ENCODE data around the gene DIP2A. TPM values are rescaled to one million over a fixed set of nuclear protein-coding genes. Genes with fewer than 3 reads are reported as not detected.

DIP2A gene
- total and polyA plus RNA-seq, 2 of the 13 experiments (the other 11 are each of a cell fraction or from before 2014, with no cell fraction given): 18.5 to 37.6 TPM

- intact Hi-C loops (cut with micrococcal nuclease; ENCODE audit: unreplicated experiment): no loop called here
- no peak for DNase-seq (ENCODE audit: low spot score)
- POLR2A ChIA-PET: interaction anchor here (1.9 kb wide), 1 partner anchor 52 kb away, joined by 6 read pairs; no protein-coding TSS in a partner anchor
Measured at GRCh38 chr21:46456750-46457149, 1.9 kb upstream of the DIP2A start.

More at GRCh38 chr21:46456750-46457149, 1.9 kb upstream of the DIP2A start:
- H3K27me3 ChIP-seq (ENCODE audit: control insufficient read depth in 1 of 2, insufficient read depth in 2 of 2, low read length in 2 of 2): no peaks in the 10 kb centered on the region; a peak in 1 of 5 replicates
- ATAC-seq (no peak), FAIRE-seq (no peak)
- BruUV-seq (replicated peaks): no TSS peak
- no peak overlapping the region for H3K27ac ChIP-seq (ENCODE audit: extremely low read length, insufficient read depth, low read length)
- WGBS (ENCODE audit: low lambda C conversion rate): 96% methylated on average over 4 of the region's 4 CpGs
- CTCF ChIA-PET (ENCODE audit: low intra/inter-chr PET ratio, low total read pairs): no interaction called here
- peak overlapping the region; percentile 99 for H3K4me2 ChIP-seq (ENCODE audit: low read depth, low read length)
- peaks cover 55% of the 10 kb centered on the region for H3K4me1 ChIP-seq (ENCODE audit: insufficient read depth, low read length)
- peak overlapping the region; percentile 23; the same call in 1 of the 2 replicates for H3K9ac ChIP-seq (ENCODE audit: insufficient read depth, low read depth, low read length)
- TF ChIP-seq ZNF737 (CRISPR knock-in tag; IDR thresholded peaks at IDR 0.05; ENCODE audit: borderline replicate concordance): no peak
- TF ChIP-seq ZNF121 (CRISPR knock-in tag; IDR thresholded peaks at IDR 0.05): 0 out of 2 replicates have a peak, but pooled peaks have one; percentile 13
- peak; percentile 27; the same call in 1 of the 2 replicates for TF ChIP-seq ZNF770 (CRISPR knock-in tag; IDR thresholded peaks at IDR 0.05)
- no peak for TF ChIP-seq KDM6A (CRISPR knock-in tag; IDR thresholded peaks at IDR 0.05; ENCODE audit: low read depth)
- peaks cover 0 to 3% of the 10 kb centered on the region in 2 experiments; a peak in 2 of 5 replicates for H3K36me3 ChIP-seq (replicated peaks in 1 of 2; ENCODE audit: control insufficient read depth in 1 of 2, insufficient read depth in 2 of 2, low read length in 2 of 2)
- no peak overlapping the region for H3K4me3 ChIP-seq (replicated peaks in 1 of 3; ENCODE audit: insufficient read depth in 1 of 3, low read depth in 2 of 3, low read length in 3 of 3)
- in situ Hi-C loops (cut with HindIII; ENCODE audit: extremely low pct_ligation_motif_present, low pct_unique_long_range_greater_than_20kb): no loop called here
- no peaks in the 10 kb centered on the region for H4K20me1 ChIP-seq (ENCODE audit: insufficient read depth, low read length)
- peaks cover 37% of the 10 kb centered on the region for H3K79me2 ChIP-seq (ENCODE audit: insufficient read depth, low read length)
- H2AFZ ChIP-seq (ENCODE audit: low read length): no peak overlapping the region
- no peaks in the 10 kb centered on the region for H3K9me3 ChIP-seq (ENCODE audit: low read length)

All from HepG2 (cell line).